Measurements from ENCODE around the gene UBE2E3. TPM values are rescaled to one million over a fixed set of nuclear protein-coding genes. Genes with fewer than 3 reads are reported as not detected.

The UBE2E3 gene
- total and polyA plus RNA-seq, 2 donors from 2014 or later, result 78.7 to 86.9 TPM

- TF ChIP-seq CTCF (IDR thresholded peaks at IDR 0.05; ENCODE audit: borderline replicate concordance, extremely low read depth, insufficient read depth), result no peak
- FAIRE-seq, result no peak
- Histone ChIP-seq H3K4me3 (ENCODE audit: low read length in 3 of 3) (no peak overlapping the region), H3K9ac (ENCODE audit: low read length in 3 of 3) (no peak overlapping the region), H3K27me3 (ENCODE audit: control insufficient read depth, insufficient read depth, low read length) (no peaks in the 10 kb centered on the region), H3K27ac (ENCODE audit: low read depth in 2 of 2, low read length in 2 of 2) (no peak overlapping the region), H3K9me3 (ENCODE audit: control insufficient read depth in 2 of 3, insufficient read depth in 1 of 3, low read length in 3 of 3) (no peaks in the 10 kb centered on the region), H3K36me3 (ENCODE audit: control insufficient read depth in 2 of 3, insufficient read depth in 3 of 3, low read length in 3 of 3) (no peaks in the 10 kb centered on the region), H3K4me1 (ENCODE audit: control insufficient read depth in 2 of 3, insufficient read depth in 2 of 3, low read depth in 1 of 3, low read length in 3 of 3) (no peaks in the 10 kb centered on the region)
- DNase-seq, result peak in 2 of 5 donors; percentile 26 to 71
- intact Hi-C loops (cut with DNase I), result no loop called here
Measured at GRCh38 chr2:181095486-181095885, 115.1 kb downstream of the UBE2E3 start.

- TF ChIP-seq CTCF (IDR thresholded peaks at IDR 0.05; ENCODE audit: borderline replicate concordance, extremely low read depth, insufficient read depth), result no peak
- Histone ChIP-seq H3K4me1 (ENCODE audit: control insufficient read depth in 2 of 3, insufficient read depth in 2 of 3, low read depth in 1 of 3, low read length in 3 of 3) (no peaks in the 10 kb centered on the region), H3K4me3 (ENCODE audit: low read length in 3 of 3) (no peak overlapping the region), H3K9me3 (ENCODE audit: control insufficient read depth in 2 of 3, insufficient read depth in 1 of 3, low read length in 3 of 3) (no peaks in the 10 kb centered on the region), H3K9ac (ENCODE audit: low read length in 3 of 3) (no peak overlapping the region), H3K27me3 (ENCODE audit: control insufficient read depth, insufficient read depth, low read length) (no peaks in the 10 kb centered on the region), H3K27ac (ENCODE audit: low read depth in 2 of 2, low read length in 2 of 2) (no peak overlapping the region), H3K36me3 (ENCODE audit: control insufficient read depth in 2 of 3, insufficient read depth in 3 of 3, low read length in 3 of 3) (no peaks in the 10 kb centered on the region)
- FAIRE-seq, result peak; percentile 85
- DNase-seq, result no peak
- intact Hi-C loops (cut with DNase I), result no loop called here
Measured at GRCh38 chr2:181103659-181104058, 123.3 kb downstream of the UBE2E3 start.

- FAIRE-seq, result peak; percentile 45
- TF ChIP-seq CTCF (IDR thresholded peaks at IDR 0.05; ENCODE audit: borderline replicate concordance, extremely low read depth, insufficient read depth), result peak; percentile 40
- no peaks in the 10 kb centered on the region for H3K27me3 ChIP-seq (ENCODE audit: control insufficient read depth, insufficient read depth, low read length)
- H3K9ac ChIP-seq (ENCODE audit: low read length in 3 of 3), result no peak overlapping the region
- no peak overlapping the region for H3K27ac ChIP-seq (ENCODE audit: low read depth in 2 of 2, low read length in 2 of 2)
- H3K4me1 ChIP-seq (ENCODE audit: control insufficient read depth in 2 of 3, insufficient read depth in 2 of 3, low read depth in 1 of 3, low read length in 3 of 3), result no peaks in the 10 kb centered on the region
- no peaks in the 10 kb centered on the region for H3K36me3 ChIP-seq (ENCODE audit: control insufficient read depth in 2 of 3, insufficient read depth in 3 of 3, low read length in 3 of 3)
- H3K9me3 ChIP-seq (ENCODE audit: control insufficient read depth in 2 of 3, insufficient read depth in 1 of 3, low read length in 3 of 3), result no peaks in the 10 kb centered on the region
- intact Hi-C loops (cut with DNase I), result no loop called here
- peak in 3 of 5 donors; percentile 15 to 85 (median 67) for DNase-seq
- no peak overlapping the region for H3K4me3 ChIP-seq (ENCODE audit: low read length in 3 of 3)
Measured at GRCh38 chr2:181104512-181105115, 124.2 kb downstream of the UBE2E3 start.

- DNase-seq (no peak), FAIRE-seq (no peak)
- no peak overlapping the region for H3K9ac ChIP-seq (ENCODE audit: low read length in 3 of 3)
- intact Hi-C loops (cut with DNase I), result no loop called here
- no peaks in the 10 kb centered on the region for H3K9me3 ChIP-seq (ENCODE audit: control insufficient read depth in 2 of 3, insufficient read depth in 1 of 3, low read length in 3 of 3)
- no peak overlapping the region for H3K27ac ChIP-seq (ENCODE audit: low read depth in 2 of 2, low read length in 2 of 2)
- no peaks in the 10 kb centered on the region for H3K4me1 ChIP-seq (ENCODE audit: control insufficient read depth in 2 of 3, insufficient read depth in 2 of 3, low read depth in 1 of 3, low read length in 3 of 3)
- no peaks in the 10 kb centered on the region for H3K36me3 ChIP-seq (ENCODE audit: control insufficient read depth in 2 of 3, insufficient read depth in 3 of 3, low read length in 3 of 3)
- TF ChIP-seq CTCF (IDR thresholded peaks at IDR 0.05; ENCODE audit: borderline replicate concordance, extremely low read depth, insufficient read depth), result no peak
- H3K27me3 ChIP-seq (ENCODE audit: control insufficient read depth, insufficient read depth, low read length), result no peaks in the 10 kb centered on the region
- H3K4me3 ChIP-seq (ENCODE audit: low read length in 3 of 3), result no peak overlapping the region
Measured at GRCh38 chr2:181105562-181105961, 125.2 kb downstream of the UBE2E3 start.
